Measurements from ENCODE around the gene SOBP. TPM values are rescaled to one million over a fixed set of nuclear protein-coding genes. Genes with fewer than 3 reads are reported as not detected.
"Not testable (repeated sequence)": the region's sequence is repeated elsewhere in the genome, so short reads cannot be mapped to it uniquely, and the experiment has no call there.

SOBP gene
- polyA plus RNA-seq, 1 donor, result 4.6 TPM

DNA sequence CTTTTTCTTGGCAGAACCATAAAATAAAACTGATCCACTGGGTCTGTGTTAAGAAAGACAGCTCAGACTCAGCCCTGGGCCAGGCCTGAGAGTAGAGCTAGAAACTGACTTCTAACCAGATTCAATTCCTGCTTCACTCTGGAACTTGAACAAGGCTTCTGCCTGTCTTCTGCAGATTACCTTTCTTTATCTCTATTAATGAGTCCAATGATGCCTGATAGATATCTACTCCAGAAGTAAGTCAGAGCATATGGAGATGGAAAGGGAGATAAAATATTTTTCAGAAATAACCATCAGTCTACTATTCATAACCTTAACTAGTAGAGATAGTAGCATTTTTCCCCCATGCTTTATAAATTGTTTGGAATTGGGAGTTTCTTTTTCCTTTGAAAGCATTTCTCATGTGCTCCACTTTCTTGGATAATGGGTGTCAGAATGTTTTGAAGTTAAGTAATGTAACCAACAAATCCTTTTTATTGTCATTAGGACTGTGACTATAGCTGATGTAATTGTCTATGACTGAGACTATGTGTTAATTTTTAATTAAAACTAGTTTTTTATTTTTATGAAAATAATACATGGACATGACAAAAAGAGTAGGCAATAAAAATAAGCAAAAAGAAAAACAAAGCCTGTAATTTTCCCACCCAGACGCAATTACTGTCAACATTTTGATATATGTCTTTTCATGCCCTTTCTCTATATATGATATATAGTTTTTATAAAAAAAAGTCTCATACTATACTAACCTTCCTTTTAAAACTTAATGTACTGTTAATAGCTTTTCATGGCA is 7.2 kb downstream of the SOBP start:
- H3K9me3 ChIP-seq (ENCODE audit: control insufficient read depth, low read depth, low read length), result no peaks in the 10 kb centered on the region
- no peak overlapping the region for H3K4me3 ChIP-seq (ENCODE audit: low read length)
- H3K27ac ChIP-seq (ENCODE audit: low read length), result no peak overlapping the region
- H3K27me3 ChIP-seq (ENCODE audit: control insufficient read depth, insufficient read depth, low read length), result peaks cover 13% of the 10 kb centered on the region
- no peaks in the 10 kb centered on the region for H3K36me3 ChIP-seq (ENCODE audit: control insufficient read depth, insufficient read depth, low read length)
- WGBS (ENCODE audit: insufficient coverage, low lambda C conversion rate), result 91% methylated on average over 1 of the region's 1 CpG
- H3K4me1 ChIP-seq (ENCODE audit: control insufficient read depth, insufficient read depth, low read length), result no peaks in the 10 kb centered on the region
- DNase-seq, result no peak

DNA sequence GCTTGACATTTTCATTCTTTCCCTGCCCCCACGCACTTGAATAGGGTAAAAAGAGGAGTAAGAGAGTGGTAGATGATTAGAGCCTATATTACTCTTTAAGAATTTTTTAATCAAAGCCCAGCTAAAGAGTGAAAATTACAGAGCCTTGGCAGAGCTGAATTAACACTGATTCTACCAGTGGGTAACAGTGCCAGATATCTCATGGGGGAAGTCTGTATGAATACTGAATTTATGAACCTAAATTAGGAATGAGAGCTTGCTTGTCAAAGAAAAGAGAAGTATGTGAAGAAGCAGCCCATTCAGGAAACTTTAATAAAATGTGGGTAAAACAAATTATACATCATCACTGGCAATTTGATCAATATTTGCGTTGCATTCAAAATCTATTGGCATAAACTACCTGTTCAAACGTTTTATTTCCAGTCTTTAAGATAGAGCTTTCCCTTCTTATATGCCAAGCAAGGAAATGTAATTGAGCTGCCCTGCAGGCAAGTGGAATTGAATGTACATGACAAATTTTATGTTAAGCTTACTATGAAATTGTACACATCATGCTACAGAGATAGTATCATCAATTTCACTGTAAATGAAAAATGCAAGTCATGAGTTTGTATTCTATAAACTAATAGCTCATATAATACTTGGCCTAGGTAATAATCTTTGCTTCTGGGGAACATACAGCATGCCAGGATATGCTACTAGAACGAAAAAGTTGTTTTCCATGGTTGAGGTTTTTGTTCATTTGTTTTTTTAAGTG is 14.5 kb downstream of the SOBP start:
- Histone ChIP-seq H3K9me3 (ENCODE audit: control insufficient read depth, low read depth, low read length) (no peaks in the 10 kb centered on the region), H3K4me1 (ENCODE audit: control insufficient read depth, insufficient read depth, low read length) (no peaks in the 10 kb centered on the region), H3K36me3 (ENCODE audit: control insufficient read depth, insufficient read depth, low read length) (no peaks in the 10 kb centered on the region), H3K27ac (ENCODE audit: low read length) (no peak overlapping the region), H3K27me3 (ENCODE audit: control insufficient read depth, insufficient read depth, low read length) (no peaks in the 10 kb centered on the region), H3K4me3 (ENCODE audit: low read length) (no peak overlapping the region)
- no peak for DNase-seq
- 82% methylated on average over 2 of the region's 4 CpGs for WGBS (ENCODE audit: insufficient coverage, low lambda C conversion rate)

DNA sequence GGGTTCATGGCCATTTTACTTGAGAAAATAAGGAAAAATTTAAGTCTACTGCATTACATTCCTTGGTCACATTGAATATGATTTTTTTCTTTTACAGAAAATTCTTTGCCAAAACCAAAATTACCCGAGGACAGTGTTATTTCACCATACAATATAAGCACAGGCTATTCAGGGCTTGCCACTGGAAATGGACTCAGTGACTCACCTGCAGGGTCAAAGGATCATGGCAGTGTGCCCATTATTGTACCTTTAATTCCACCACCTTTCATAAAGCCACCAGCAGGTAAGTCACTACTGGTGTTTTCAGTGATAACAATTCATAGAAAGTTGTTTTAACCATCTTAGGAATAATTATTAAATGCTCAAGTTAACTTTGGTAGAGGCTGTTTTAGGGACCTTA is 16.2 kb downstream of the SOBP start:
- no peaks in the 10 kb centered on the region for H3K9me3 ChIP-seq (ENCODE audit: control insufficient read depth, low read depth, low read length)
- H3K4me3 ChIP-seq (ENCODE audit: low read length), result no peak overlapping the region
- H3K4me1 ChIP-seq (ENCODE audit: control insufficient read depth, insufficient read depth, low read length), result no peaks in the 10 kb centered on the region
- no peaks in the 10 kb centered on the region for H3K27me3 ChIP-seq (ENCODE audit: control insufficient read depth, insufficient read depth, low read length)
- H3K36me3 ChIP-seq (ENCODE audit: control insufficient read depth, insufficient read depth, low read length), result no peaks in the 10 kb centered on the region
- no peak for DNase-seq
- 83% methylated on average over 1 of the region's 1 CpG for WGBS (ENCODE audit: insufficient coverage, low lambda C conversion rate)
- no peak overlapping the region for H3K27ac ChIP-seq (ENCODE audit: low read length)

DNA sequence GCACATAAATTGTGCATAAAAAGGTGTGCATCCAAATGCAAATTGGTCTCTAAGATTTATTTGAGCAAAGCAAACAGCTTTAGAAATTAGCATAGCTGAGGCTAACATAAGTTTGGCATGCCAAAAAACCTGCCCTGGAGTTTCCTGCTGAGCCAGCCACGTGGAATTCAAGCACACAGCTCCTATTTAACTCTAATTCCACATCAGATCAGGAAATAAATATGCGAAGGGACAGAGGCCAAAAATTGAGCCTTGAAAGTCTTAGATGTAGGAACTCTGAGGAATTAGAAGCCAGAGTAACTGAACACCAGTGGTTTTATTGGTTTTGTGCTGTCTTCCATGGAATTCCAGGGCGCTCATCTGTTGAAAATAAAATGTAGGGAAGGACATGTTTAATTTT is 19.6 kb downstream of the SOBP start:
- H3K9me3 ChIP-seq (ENCODE audit: control insufficient read depth, low read depth, low read length), result no peaks in the 10 kb centered on the region
- H3K4me3 ChIP-seq (ENCODE audit: low read length), result no peak overlapping the region
- DNase-seq, result no peak
- peaks cover 5% of the 10 kb centered on the region for H3K4me1 ChIP-seq (ENCODE audit: control insufficient read depth, insufficient read depth, low read length)
- 0% methylated on average over 1 of the region's 3 CpGs for WGBS (ENCODE audit: insufficient coverage, low lambda C conversion rate)
- no peak overlapping the region for H3K27ac ChIP-seq (ENCODE audit: low read length)
- no peaks in the 10 kb centered on the region for H3K36me3 ChIP-seq (ENCODE audit: control insufficient read depth, insufficient read depth, low read length)
- H3K27me3 ChIP-seq (ENCODE audit: control insufficient read depth, insufficient read depth, low read length), result no peaks in the 10 kb centered on the region

DNA sequence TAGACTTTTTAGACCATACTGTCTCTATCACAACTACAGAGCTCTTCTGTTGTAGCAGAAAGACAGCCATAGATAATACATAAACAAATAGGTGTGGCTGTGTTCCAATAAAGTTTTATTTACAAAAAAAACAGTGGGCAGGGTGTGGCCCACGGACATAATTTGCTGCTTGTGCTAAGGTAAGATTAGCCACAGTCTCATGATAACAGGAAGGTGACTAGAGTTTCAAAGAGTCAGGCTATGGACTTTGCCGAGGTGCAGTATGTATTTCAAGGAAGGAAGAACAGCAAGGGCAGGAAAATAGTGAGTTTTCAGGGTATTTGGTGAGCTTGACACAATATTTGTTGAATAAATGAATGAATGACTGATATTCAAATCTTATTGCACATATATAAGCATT is 20.2 kb downstream of the SOBP start:
- peaks cover 5% of the 10 kb centered on the region for H3K4me1 ChIP-seq (ENCODE audit: control insufficient read depth, insufficient read depth, low read length)
- H3K36me3 ChIP-seq (ENCODE audit: control insufficient read depth, insufficient read depth, low read length), result no peaks in the 10 kb centered on the region
- H3K27ac ChIP-seq (ENCODE audit: low read length), result no peak overlapping the region
- no peak overlapping the region for H3K4me3 ChIP-seq (ENCODE audit: low read length)
- peak in 1 of 2 donors; percentile 23 for DNase-seq
- no peaks in the 10 kb centered on the region for H3K9me3 ChIP-seq (ENCODE audit: control insufficient read depth, low read depth, low read length)
- H3K27me3 ChIP-seq (ENCODE audit: control insufficient read depth, insufficient read depth, low read length), result no peaks in the 10 kb centered on the region
- WGBS (ENCODE audit: insufficient coverage, low lambda C conversion rate), result 20% methylated on average over 1 of the region's 2 CpGs

DNA sequence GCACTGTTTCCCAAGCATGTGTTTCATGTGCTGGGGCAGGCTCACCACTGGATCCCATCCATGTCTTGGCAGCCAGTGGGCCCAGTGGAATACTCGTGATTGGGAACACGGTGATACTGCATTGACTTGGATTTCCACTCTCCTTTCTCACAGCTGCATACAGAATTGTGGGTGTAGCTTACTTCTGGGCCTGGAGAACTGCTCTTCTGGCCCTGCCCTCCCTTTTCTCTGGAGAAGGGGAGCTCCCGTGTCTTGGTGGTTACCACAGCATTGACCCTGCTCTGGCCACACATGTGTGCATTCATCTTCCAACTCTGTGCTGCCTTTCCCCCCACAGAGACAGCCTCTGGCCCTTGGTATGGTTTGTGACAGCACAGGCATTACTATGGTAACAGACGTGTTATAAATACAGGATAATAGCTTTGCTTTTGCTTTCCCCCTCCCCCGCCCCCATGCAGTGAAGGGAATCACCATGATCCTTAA is 21.6 kb downstream of the SOBP start:
- DNase-seq, result peak in 1 of 2 donors; percentile 19
- Histone ChIP-seq H3K4me3 (ENCODE audit: low read length) (no peak overlapping the region), H3K4me1 (ENCODE audit: control insufficient read depth, insufficient read depth, low read length) (peaks cover 5% of the 10 kb centered on the region), H3K36me3 (ENCODE audit: control insufficient read depth, insufficient read depth, low read length) (no peaks in the 10 kb centered on the region), H3K27me3 (ENCODE audit: control insufficient read depth, insufficient read depth, low read length) (no peaks in the 10 kb centered on the region), H3K9me3 (ENCODE audit: control insufficient read depth, low read depth, low read length) (no peaks in the 10 kb centered on the region), H3K27ac (ENCODE audit: low read length) (no peak overlapping the region)
- WGBS (ENCODE audit: insufficient coverage, low lambda C conversion rate), result no CpG with 5 or more reads among the region's 5 CpGs

DNA sequence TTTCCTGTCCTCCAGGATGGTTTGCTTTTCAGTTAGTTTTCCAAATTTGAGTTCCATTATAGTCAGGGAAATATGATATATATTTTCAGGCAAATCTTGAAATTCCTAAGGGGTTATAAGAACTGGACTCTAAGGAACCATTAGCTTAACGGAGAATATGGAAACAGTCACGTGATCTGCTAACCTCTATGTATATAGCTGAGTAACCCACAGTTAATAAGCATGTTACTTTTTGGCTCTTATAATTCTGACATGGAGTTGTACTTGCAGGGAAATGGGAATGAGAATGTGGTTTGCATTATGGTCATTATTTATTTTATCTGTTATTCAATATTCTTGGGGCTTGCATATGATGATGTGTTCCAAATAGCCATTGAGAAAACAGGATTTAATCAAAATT is 23.3 kb downstream of the SOBP start:
- no peaks in the 10 kb centered on the region for H3K27me3 ChIP-seq (ENCODE audit: control insufficient read depth, insufficient read depth, low read length)
- H3K36me3 ChIP-seq (ENCODE audit: control insufficient read depth, insufficient read depth, low read length), result no peaks in the 10 kb centered on the region
- no peak overlapping the region for H3K4me3 ChIP-seq (ENCODE audit: low read length)
- WGBS (ENCODE audit: insufficient coverage, low lambda C conversion rate), result no CpG with 5 or more reads among the region's 2 CpGs
- peaks cover 5% of the 10 kb centered on the region for H3K4me1 ChIP-seq (ENCODE audit: control insufficient read depth, insufficient read depth, low read length)
- no peaks in the 10 kb centered on the region for H3K9me3 ChIP-seq (ENCODE audit: control insufficient read depth, low read depth, low read length)
- no peak for DNase-seq
- H3K27ac ChIP-seq (ENCODE audit: low read length), result no peak overlapping the region

DNA sequence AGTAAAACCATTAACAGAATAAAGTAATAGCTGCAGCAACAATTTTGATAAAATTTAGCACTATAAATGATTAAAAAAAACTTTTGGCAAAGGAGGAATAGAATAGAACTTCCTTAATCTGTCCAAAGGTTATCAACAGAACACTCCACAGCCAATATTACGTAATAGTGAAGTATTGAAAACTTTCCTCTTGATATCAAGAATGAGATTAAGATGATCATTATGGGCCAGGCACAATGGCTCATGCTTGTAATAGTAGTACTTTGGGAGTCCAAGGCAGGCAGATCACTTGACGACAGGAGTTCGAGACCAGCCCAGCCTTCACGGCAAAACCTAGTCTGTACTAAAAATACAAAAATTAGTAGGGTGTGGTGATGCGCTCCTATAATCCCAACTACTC is 26.0 kb downstream of the SOBP start:
- H3K36me3 ChIP-seq (ENCODE audit: control insufficient read depth, insufficient read depth, low read length), result no peaks in the 10 kb centered on the region
- no peak overlapping the region for H3K4me3 ChIP-seq (ENCODE audit: low read length)
- H3K9me3 ChIP-seq (ENCODE audit: control insufficient read depth, low read depth, low read length), result no peaks in the 10 kb centered on the region
- H3K27ac ChIP-seq (ENCODE audit: low read length), result no peak overlapping the region
- DNase-seq, result no peak
- H3K27me3 ChIP-seq (ENCODE audit: control insufficient read depth, insufficient read depth, low read length), result no peaks in the 10 kb centered on the region
- peaks cover 5% of the 10 kb centered on the region for H3K4me1 ChIP-seq (ENCODE audit: control insufficient read depth, insufficient read depth, low read length)
- WGBS (ENCODE audit: insufficient coverage, low lambda C conversion rate), result 80% methylated on average over 1 of the region's 5 CpGs

DNA sequence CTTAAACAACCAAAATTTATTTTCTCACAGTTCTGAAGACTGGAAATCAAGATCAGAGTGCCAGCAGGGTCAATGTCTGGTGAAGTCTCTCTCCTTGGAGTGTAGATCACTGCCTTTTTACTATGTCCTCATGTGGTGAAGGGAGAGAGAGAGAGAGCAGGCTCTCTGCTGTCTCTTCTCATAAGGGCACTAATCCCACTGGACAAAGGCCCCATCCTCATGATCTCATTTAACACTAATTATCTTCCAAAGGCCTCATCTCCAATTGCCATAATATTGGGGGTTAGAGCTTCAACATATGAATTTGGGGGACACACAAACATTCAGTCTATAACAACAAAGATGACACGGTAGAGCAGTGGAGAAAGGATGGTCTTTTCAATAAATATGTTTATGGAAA is 27.4 kb downstream of the SOBP start:
- DNase-seq, result no peak
- no CpG with 5 or more reads among the region's 1 CpG for WGBS (ENCODE audit: insufficient coverage, low lambda C conversion rate)

DNA sequence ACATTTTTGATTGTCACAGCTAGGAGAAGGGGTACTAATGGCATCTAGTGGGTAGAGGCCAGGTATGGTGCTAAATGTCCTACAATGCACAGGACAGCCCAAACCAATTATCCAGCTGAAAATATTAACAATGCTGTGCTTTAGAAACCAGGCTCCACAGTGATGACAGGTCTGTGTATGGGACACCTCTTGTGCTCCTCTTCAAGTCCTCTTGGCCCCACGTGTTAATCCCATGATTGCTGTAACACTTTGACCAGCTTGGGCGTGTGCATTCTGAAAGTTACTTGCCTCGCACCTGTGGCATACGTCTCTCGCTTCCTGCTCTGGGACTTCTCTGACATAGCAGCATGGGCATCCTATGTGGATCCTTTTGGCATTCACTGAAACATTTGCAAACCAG is 29.3 kb downstream of the SOBP start:
- H3K27me3 ChIP-seq (ENCODE audit: control insufficient read depth, insufficient read depth, low read length); H3K4me1 ChIP-seq (ENCODE audit: control insufficient read depth, insufficient read depth, low read length): not testable (repeated sequence)
- WGBS (ENCODE audit: insufficient coverage, low lambda C conversion rate), result no CpG with 5 or more reads among the region's 5 CpGs

More for the DNA sequence above, 27.4 kb downstream of the SOBP start:
- no peaks in the 10 kb centered on the region for H3K4me1 ChIP-seq (ENCODE audit: control insufficient read depth, insufficient read depth, low read length)
- no peaks in the 10 kb centered on the region for H3K36me3 ChIP-seq (ENCODE audit: control insufficient read depth, insufficient read depth, low read length)
- no peaks in the 10 kb centered on the region for H3K9me3 ChIP-seq (ENCODE audit: control insufficient read depth, low read depth, low read length)
- no peak overlapping the region for H3K4me3 ChIP-seq (ENCODE audit: low read length)
- no peaks in the 10 kb centered on the region for H3K27me3 ChIP-seq (ENCODE audit: control insufficient read depth, insufficient read depth, low read length)
- no peak overlapping the region for H3K27ac ChIP-seq (ENCODE audit: low read length)

More for the DNA sequence above, 29.3 kb downstream of the SOBP start:
- not testable (repeated sequence) for H3K27ac ChIP-seq (ENCODE audit: low read length); H3K36me3 ChIP-seq (ENCODE audit: control insufficient read depth, insufficient read depth, low read length); H3K9me3 ChIP-seq (ENCODE audit: control insufficient read depth, low read depth, low read length); H3K4me3 ChIP-seq (ENCODE audit: low read length)
- peak in 1 of 2 donors; percentile 9 for DNase-seq

Measured in large intestine (tissue), 3 donors.